Brain pericyte (primary cell): ENCODE measurements around the gene NUPR1.
"Not testable (repeated sequence)": the region's sequence is repeated elsewhere in the genome, so short reads cannot be mapped to it uniquely, and the experiment has no call there.

Source experiments
- DNase-seq: peaks from one replicate; pipeline ENCODE4 v3.0.0-alpha.2; 2012; ENCODE audit warnings: low read depth, low spot score

NUPR1 gene

GRCh38 chr16:28554634-28555423 is 16.1 kb upstream of the NUPR1 start:
- no peak for DNase-seq

- DNase-seq, result peak; percentile 87
Observed at GRCh38 chr16:28553776-28554633, 15.2 kb upstream of the NUPR1 start, which contains the start of gene SGF29. Gene SGF29 (plus strand): TSS chr16:28553920. CDS start chr16:28581070, 27,150 bp downstream.

- no peak for DNase-seq
Observed at GRCh38 chr16:28549301-28549899, 10.6 kb upstream of the NUPR1 start.

GRCh38 chr16:28548306-28548802 is 9.6 kb upstream of the NUPR1 start:
- DNase-seq, result no peak

- no peak for DNase-seq
Observed at GRCh38 chr16:28546626-28547025, 7.9 kb upstream of the NUPR1 start.

- DNase-seq, result not testable (repeated sequence)
Observed at GRCh38 chr16:28545964-28546363, 7.2 kb upstream of the NUPR1 start.

GRCh38 chr16:28544998-28545397 is 6.2 kb upstream of the NUPR1 start:
- DNase-seq, result no peak

GRCh38 chr16:28543072-28543471 is 4.3 kb upstream of the NUPR1 start:
- DNase-seq, result no peak

- DNase-seq, result no peak
Observed at GRCh38 chr16:28542646-28543045, 3.9 kb upstream of the NUPR1 start.

GRCh38 chr16:28540346-28540745 is 1.6 kb upstream of the NUPR1 start:
- DNase-seq, result no peak

GRCh38 chr16:28537964-28538732 is 626 bp downstream of the NUPR1 start:
- no peak for DNase-seq

GRCh38 chr16:28537076-28537475 is 1.7 kb downstream of the NUPR1 start:
- DNase-seq, result no peak

- DNase-seq, result no peak
Observed at GRCh38 chr16:28534542-28535373, 4.0 kb downstream of the NUPR1 start.

GRCh38 chr16:28532940-28533647 is 5.7 kb downstream of the NUPR1 start:
- no peak for DNase-seq

- no peak for DNase-seq
Observed at GRCh38 chr16:28531777-28532744, 6.7 kb downstream of the NUPR1 start.

GRCh38 chr16:28529124-28529523 is 9.7 kb downstream of the NUPR1 start:
- DNase-seq, result no peak

- DNase-seq, result no peak
Observed at GRCh38 chr16:28528463-28528867, 10.3 kb downstream of the NUPR1 start.

- no peak for DNase-seq
Observed at GRCh38 chr16:28527985-28528384, 10.8 kb downstream of the NUPR1 start.
